ENCODE data around the gene GPR37L1.
"Not testable (repeated sequence)": the region's sequence is repeated elsewhere in the genome, so short reads cannot be mapped to it uniquely, and the experiment has no call there.

The GPR37L1 gene

DNA sequence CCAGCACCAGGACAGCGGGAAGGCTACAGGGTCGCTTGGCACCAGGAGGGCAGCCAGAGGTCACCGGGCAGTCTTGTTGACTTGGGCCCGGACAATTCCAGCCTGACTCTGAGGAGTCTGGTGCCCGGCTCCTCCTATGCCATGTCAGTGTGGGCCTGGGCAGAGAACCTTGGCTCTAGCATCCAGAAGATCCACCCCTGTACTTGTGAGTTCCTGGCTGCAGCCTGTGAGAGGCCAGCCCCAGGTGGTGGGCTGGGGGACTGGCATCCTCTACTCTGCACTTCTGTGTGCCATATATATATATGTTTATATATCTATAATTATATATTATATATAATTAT lies 49.3 kb downstream of the GPR37L1 start:
- DNase-seq = no peak

DNA sequence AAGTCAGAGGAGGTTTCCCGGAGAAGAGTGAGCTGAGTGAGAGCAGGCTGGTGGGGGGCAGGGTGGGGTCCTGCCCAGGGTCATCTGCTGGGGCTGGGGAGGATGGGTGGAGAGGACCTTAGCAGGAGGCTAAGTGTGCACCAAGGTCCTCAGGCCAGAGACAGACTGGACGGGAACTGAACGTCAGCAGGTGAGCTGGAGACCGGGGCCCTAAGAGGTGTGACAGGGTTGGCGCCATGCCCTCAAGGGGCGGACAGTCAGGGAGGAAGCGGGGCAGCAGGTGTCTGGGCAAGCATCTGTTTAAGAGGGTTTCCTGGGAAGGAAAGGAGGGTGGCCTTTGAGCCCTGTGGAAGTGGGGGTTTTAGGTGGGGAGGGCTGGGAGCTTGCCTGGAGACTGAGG lies 51.3 kb downstream of the GPR37L1 start:
- DNase-seq = no peak

DNA sequence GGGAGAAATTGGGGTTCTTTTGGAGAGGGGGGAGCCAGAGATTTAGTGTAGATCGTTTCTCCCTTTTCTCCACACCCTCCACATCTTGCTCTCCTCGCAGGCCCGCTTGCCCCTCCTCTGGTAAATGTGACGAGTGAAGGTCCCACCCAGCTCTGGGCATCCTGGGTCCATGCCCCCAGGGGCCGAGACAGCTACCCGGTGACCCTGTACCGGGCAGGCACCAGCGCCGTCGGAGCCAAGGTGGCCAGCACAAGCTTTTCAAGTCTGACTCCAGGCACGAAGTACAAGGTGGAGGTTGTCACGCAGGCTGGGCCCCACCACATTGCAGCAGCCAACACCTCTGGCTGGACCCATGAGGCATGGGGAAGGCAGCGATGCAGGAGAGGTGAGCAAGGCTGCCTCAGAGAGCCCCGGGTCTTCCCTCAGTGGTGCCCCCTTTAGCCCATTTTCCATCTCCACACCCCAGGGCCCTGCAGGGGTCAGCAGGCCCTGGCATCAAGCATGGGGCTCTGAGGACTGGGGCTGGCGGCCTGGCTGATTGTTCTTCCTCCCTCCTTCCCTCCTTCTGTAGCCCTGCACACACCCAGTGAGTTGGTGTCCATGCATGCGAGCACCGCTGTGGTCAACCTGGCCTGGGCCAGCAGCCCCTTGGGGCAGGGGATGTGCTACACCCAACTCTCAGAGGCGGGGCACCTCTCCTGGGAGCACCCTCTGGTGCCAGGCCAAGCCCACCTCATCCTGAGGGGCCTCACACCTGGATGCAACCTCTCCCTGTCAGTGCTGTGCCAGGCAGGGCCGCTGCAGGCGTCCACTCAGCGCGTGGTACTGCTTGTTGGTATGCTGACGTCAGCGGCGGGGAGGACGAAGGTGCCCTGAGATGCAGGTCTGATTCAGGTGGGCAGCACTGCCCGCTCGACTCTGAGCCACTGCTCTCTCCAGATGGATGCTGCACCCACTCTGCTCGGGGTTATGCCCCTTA lies 54.5 kb downstream of the GPR37L1 start:
- DNase-seq = no peak

DNA sequence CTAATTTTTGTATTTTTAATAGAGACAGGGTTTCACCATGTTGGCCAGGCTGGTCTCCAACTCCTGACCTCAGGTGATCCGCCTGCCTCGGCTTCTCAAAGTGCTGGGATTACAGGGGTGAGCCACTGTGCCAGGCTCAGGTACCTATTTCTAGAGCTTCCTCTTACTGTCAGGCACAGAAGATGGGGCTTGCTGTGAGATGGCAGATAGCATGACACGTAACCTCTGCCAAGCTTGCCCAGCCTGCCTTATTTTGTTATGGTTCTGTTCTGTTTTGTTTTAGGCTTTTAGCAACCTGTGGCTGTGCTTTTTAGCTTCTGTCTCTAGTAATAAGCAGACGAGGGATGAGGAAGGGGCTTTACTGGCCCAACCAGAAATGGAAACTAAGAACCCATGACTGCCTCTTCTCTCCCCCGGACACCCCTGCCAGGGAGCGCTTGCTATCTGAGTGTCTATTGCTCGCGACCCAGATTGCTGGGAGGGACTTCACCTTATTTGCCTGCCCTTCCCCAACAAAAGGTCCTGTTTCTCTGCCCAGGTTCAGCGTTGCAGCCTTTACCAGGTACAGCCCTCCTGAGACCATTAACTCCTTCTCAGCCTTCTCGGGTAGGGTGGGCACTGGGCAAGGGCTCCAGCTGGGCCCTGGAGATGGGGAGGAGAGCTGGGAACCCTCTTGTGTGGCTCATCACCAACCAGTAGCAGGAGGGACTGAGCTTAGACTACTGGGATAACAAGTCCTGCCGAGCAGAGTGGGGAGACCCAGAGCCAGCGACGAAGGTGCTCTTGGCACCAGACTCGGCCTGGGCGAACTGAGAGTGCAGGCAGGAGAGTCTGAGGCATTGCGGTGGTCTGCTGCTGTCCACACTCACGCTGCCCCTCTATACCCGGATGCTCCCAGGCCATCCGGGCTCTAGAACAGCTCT lies 57.4 kb downstream of the GPR37L1 start:
- DNase-seq = no peak

DNA sequence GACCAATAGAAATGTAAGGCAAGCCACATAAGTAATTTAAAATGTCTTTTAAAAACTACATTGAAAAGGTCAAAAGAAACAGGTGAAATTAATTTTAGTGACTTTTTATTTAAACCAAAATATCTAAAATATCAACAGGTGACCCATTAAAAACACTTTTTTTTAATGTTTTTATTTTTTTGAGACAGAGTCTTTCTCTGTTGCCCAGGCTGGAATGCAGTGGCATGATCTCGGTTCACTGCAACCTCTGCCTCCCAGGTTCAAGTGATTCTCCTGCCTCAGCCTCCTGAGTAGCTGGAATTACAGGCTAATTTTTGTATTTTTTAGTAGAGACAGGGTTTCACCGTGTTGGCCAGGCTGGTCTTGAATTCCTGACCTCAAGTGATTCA lies 58.0 kb downstream of the GPR37L1 start:
- not testable (repeated sequence) for DNase-seq

DNA sequence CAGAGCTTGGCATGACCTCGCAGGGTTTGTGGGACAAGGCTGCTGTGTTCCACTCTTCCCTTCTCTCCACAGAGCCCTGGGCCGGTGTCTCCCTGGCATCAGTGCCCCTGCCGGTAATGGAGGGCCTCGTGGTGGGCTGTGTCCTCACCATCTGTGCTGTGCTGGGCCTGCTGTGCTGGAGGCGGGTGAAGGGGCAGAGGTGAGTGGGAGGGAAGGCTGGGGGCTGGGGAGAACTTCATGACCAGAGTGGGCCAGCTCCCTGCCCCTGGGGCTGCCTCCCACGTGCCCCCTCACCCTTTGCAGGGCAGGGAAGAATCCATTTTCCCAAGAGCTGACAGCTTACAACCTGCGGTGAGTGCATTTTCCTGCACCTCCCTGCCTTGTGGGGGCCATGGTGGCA lies 58.9 kb downstream of the GPR37L1 start:
- DNase-seq = no peak

DNA sequence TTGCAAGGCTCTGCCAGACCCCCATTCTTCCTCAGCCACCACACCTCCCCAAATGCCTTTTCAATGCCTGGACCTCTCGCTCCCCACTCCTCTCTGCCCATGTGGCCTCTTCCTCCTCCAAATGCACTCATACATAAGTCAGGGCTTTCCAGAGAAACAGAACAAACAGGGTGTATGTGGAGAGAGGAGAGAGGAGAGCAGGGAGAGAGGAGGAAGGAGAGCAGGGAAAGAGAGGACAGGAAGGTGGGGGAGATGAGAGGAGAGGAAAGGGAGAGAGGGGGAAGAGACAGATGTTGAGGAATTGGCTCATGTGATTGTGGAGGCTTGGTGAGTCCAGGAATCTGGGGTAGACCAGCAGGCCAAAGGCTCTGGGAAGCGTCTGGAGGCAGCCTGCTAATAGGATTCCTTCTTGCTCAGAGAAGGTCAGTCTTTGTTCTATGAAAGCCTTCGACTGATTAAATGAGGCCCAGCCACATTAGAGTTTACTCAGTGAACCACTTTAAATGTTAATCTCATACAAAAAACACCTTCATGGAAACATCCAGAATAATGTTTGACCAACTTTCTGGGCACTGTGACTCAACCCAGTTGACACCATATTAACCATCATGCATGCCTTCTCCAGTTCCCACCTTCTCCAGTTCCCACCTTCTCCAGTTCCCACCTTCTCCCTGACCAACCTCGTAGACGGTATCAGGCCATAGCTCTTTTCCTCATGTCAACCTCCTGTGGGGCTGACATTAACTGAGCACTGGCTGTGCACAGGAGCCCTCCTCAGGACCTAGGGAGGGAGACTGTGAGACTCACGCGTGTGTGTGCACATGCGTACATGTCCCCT lies 59.5 kb downstream of the GPR37L1 start:
- DNase-seq = no peak
